Ascending aorta (tissue), 2 donors: ENCODE measurements around the gene DRD3. TPM values are rescaled to one million over a fixed set of nuclear protein-coding genes. Genes with fewer than 3 reads are reported as not detected.

Experiments used
- DNase-seq, 2 donors: peaks; one replicate each; pipeline ENCODE4 v3.0.0-alpha.2; 2019; ENCODE audit warnings: low spot score in 2 of 2
- H3K27ac ChIP-seq, 2 donors: fragments of 200-600 bp; sonication (generic); one replicate each; pipeline ENCODE4 v1.5.1; 2016 to 2017; ENCODE audit warnings: mild to moderate bottlenecking in 1 of 2
- H3K27me3 ChIP-seq: fragments of 200-600 bp; sonication (generic); one replicate; pipeline ENCODE4 v1.5.1; 2017
- H3K36me3 ChIP-seq, 2 donors: fragments of 200-600 bp; sonication (generic); one replicate each; pipeline ENCODE4 v1.5.1; 2016
- H3K4me1 ChIP-seq, 2 donors: fragments of 200-600 bp; sonication (generic); one replicate each; pipeline ENCODE4 v1.5.1; 2016 to 2017; ENCODE audit warnings: mild to moderate bottlenecking in 1 of 2
- H3K4me3 ChIP-seq, 2 donors: fragments of 200-600 bp; sonication (generic); one replicate each; pipeline ENCODE4 v1.5.1; 2016 to 2017; ENCODE audit warnings: mild to moderate bottlenecking in 1 of 2
- H3K9me3 ChIP-seq, 2 donors: fragments of 200-600 bp; sonication (generic); one replicate each; pipeline ENCODE4 v1.5.1; 2016
- intact Hi-C: fragments of 100-400 bp; cut with DNase I; formaldehyde crosslinking; loops from one replicate; pipeline ENCODE4 v1.15.1; 2023
- total RNA-seq: library from RNA; depleted of rRNA; stranded (reverse); fragments of >200 nt; gene quantifications from one replicate; pipeline ENCODE4 v1.1.0, GENCODE V29; 2016
- TF ChIP-seq, protein P1 (sequence below), 3 experiments: fragments of 200-600 bp in 2 of 3; fragments of 450-650 bp in 1 of 3; sonication (generic) in 2 of 3; IDR thresholded peaks; one replicate each; pipeline ENCODE4 v1.5.1; 2016 to 2019; ENCODE audit warnings: antibody characterized with exemption in 3 of 3, mild to moderate bottlenecking in 1 of 3, moderate library complexity in 1 of 3

Gene DRD3
- not detected for total RNA-seq

DNA sequence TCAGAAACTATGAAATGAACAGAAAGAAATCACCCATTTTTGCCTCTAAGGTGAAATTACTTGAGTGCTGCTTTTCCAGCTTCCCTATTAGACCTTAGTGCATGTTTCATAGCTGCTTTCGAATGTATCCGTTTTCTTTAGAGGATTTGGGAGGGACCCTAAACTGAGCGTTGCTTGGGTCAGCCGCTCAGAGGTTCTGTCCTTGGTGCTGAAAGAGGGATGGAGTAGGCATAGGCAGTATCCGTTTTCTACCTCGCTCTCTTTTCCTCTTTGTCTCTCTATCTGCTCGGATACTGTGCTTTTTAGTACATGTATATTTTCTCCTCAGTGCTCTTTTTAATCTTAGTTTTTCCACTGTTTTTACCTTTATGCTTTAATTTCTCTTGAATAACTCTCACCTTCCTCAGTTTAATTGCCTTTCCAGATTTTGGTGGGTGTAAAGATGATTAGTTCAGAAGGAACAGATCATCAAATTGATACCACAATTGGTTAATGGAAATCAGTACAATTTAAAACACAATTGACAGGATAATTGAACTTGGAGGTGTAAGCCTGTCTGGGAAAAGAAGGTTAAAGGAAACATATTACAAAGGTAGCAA, at the start of gene DRD3:
Gene DRD3, minus strand, starts transcription at position 283 of the 599 bp plus-strand sequence. CDS start 7,060 bp downstream, outside the sequence.
- H3K4me3 ChIP-seq = no peak within 1 kb of the TSS
- H3K36me3 ChIP-seq = no peaks in the 10 kb centered on the region
- no peaks in the 10 kb centered on the region for H3K27me3 ChIP-seq
- intact Hi-C loops = no loop called here
- no peaks in the 10 kb centered on the region for H3K4me1 ChIP-seq
- TF ChIP-seq, protein P1, sequence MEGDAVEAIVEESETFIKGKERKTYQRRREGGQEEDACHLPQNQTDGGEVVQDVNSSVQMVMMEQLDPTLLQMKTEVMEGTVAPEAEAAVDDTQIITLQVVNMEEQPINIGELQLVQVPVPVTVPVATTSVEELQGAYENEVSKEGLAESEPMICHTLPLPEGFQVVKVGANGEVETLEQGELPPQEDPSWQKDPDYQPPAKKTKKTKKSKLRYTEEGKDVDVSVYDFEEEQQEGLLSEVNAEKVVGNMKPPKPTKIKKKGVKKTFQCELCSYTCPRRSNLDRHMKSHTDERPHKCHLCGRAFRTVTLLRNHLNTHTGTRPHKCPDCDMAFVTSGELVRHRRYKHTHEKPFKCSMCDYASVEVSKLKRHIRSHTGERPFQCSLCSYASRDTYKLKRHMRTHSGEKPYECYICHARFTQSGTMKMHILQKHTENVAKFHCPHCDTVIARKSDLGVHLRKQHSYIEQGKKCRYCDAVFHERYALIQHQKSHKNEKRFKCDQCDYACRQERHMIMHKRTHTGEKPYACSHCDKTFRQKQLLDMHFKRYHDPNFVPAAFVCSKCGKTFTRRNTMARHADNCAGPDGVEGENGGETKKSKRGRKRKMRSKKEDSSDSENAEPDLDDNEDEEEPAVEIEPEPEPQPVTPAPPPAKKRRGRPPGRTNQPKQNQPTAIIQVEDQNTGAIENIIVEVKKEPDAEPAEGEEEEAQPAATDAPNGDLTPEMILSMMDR (IDR thresholded peaks at IDR 0.05) = no peak
- no peak for DNase-seq
- H3K27ac ChIP-seq = no peak within 1 kb of the TSS
- H3K9me3 ChIP-seq = no peaks in the 10 kb centered on the region

DNA sequence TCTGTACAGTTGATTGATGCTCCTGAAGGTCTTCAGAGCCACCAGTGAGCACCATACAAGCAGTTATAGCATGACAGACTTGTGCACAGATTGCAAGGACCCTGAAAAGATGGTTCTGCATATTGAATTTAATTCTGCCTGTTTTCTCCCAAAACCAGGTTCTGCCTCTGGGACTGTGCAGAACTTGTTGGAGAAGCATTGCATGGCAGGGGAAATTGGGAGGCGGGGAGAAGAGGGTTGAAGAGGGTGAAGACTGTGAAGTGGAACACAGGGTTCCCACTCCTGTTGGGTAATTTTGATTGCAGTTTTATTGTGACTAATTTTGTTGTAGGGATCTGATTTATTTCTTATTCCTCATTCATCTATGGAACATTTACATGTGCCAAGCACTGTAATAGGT, 48.2 kb upstream of the DRD3 start:
- no peak for DNase-seq
- no peaks in the 10 kb centered on the region for H3K36me3 ChIP-seq
- H3K9me3 ChIP-seq = peaks cover 0 to 13% of the 10 kb centered on the region in 2 donors
- H3K27me3 ChIP-seq = no peaks in the 10 kb centered on the region
- no peak overlapping the region for H3K4me3 ChIP-seq
- no peak overlapping the region for H3K27ac ChIP-seq
- H3K4me1 ChIP-seq = no peaks in the 10 kb centered on the region
- intact Hi-C loops = no loop called here
- TF ChIP-seq, protein P1 (IDR thresholded peaks at IDR 0.05) = no peak

DNA sequence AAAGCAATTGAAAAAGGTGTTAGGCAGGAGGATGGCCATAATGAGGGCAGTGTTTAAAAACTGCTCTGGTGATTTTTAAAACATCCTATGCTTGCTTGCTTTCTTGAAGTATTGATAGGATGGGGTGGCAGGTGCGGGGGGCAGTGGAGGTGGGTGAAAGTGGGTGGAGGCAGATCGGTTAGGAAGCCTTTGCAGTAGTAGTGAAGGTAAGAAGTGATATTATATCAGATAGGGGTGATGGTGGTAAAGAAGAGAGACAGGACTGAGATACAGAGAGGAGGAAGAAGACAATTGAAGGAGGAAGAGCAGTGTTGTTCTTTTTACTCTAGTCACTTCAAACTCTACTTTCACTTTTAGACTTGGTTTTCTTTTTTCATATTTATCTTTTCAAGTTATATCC, 47.5 kb upstream of the DRD3 start:
- no peak for DNase-seq
- H3K36me3 ChIP-seq = no peaks in the 10 kb centered on the region
- no peaks in the 10 kb centered on the region for H3K27me3 ChIP-seq
- no peak overlapping the region for H3K27ac ChIP-seq
- peaks cover 0 to 13% of the 10 kb centered on the region in 2 donors for H3K9me3 ChIP-seq
- no peaks in the 10 kb centered on the region for H3K4me1 ChIP-seq
- H3K4me3 ChIP-seq = no peak overlapping the region
- TF ChIP-seq, protein P1 (IDR thresholded peaks at IDR 0.05) = no peak
- intact Hi-C loops = no loop called here

DNA sequence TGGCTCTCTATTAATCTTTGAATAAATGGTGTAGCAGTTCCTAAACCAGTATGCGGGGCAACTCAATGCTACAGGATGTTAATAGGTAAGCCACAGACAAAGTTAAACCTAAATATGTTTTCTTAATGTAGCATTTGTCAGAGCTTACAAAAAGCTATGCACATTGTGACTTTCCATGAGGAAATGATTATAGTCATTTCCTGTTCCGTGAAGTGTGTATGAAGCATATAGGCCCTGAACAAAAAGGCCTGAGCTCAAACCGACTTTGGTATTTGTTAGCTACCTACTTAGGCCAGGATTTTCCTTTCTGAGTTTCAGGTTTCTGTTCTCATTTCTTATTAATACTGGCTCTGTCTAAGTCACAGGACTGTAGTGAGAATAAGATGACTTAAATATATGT, 44.3 kb upstream of the DRD3 start:
- peaks cover 0 to 13% of the 10 kb centered on the region in 2 donors for H3K9me3 ChIP-seq
- H3K4me1 ChIP-seq = no peaks in the 10 kb centered on the region
- no peak overlapping the region for H3K4me3 ChIP-seq
- H3K36me3 ChIP-seq = no peaks in the 10 kb centered on the region
- no peak for DNase-seq
- TF ChIP-seq, protein P1 (IDR thresholded peaks at IDR 0.05) = no peak
- intact Hi-C loops = no loop called here
- no peaks in the 10 kb centered on the region for H3K27me3 ChIP-seq
- H3K27ac ChIP-seq = no peak overlapping the region

DNA sequence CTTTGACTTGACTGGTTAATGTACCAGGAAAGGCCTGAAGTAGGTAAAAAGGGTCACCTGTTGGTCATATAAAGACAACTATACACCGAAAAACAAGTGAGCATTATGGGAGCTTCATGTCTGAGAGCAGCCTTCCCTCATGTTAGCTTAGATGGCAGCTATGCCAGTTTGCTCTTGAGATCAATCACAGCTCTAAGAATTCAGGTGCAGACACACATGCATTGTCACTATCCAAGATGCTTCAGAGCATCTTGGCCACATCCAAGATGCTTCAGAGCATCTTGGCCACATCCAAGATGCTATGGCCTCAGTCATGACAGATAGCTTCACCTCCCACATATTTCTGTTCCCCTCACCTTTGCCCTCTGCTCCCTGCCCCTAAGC, 43.0 kb upstream of the DRD3 start:
- TF ChIP-seq, protein P1 (IDR thresholded peaks at IDR 0.05) = no peak
- no peak overlapping the region for H3K27ac ChIP-seq

More for the DNA sequence above, 43.0 kb upstream of the DRD3 start:
- intact Hi-C loops = no loop called here
- DNase-seq = no peak
- Histone ChIP-seq H3K9me3 (peaks cover 0 to 13% of the 10 kb centered on the region in 2 donors), H3K4me1 (no peaks in the 10 kb centered on the region), H3K27me3 (no peaks in the 10 kb centered on the region), H3K36me3 (no peaks in the 10 kb centered on the region), H3K4me3 (no peak overlapping the region)
